Astrocyte (in vitro differentiated cells and primary cell): ENCODE results near the gene TRAK2. TPM values are rescaled to one million over a fixed set of nuclear protein-coding genes. Genes with fewer than 3 reads are reported as not detected.

Source experiments
- DNase-seq: peaks from one replicate; pipeline ENCODE4 v3.0.0-alpha.2; 2010; ENCODE audit warnings: low read depth
- FAIRE-seq: peaks from 2 replicates; lab custom pipeline; 2011; peaks lifted over from hg19 to GRCh38; lab: Jason Lieb, UNC
- H2AFZ ChIP-seq: 2 replicates; pipeline ENCODE4 v1.6.0; 2012; ENCODE audit warnings: low read depth, low read length, inconsistent platforms
- H3K27ac ChIP-seq: 2 replicates; pipeline ENCODE4 v1.5.1; 2011; ENCODE audit warnings: low read depth, low read length, inconsistent platforms
- H3K27me3 ChIP-seq: 2 replicates; pipeline ENCODE4 v1.6.0; 2011; ENCODE audit warnings: low read length, inconsistent platforms; ENCODE audit not compliant: insufficient read depth
- H3K36me3 ChIP-seq: 2 replicates; pipeline ENCODE4 v1.5.1; 2011; ENCODE audit warnings: low read length, inconsistent platforms; ENCODE audit not compliant: insufficient read depth
- H3K4me1 ChIP-seq: 2 replicates; pipeline ENCODE4 v1.5.1; 2011; ENCODE audit warnings: low read length, inconsistent platforms; ENCODE audit not compliant: insufficient read depth
- H3K4me2 ChIP-seq: 2 replicates; pipeline ENCODE4 v1.6.0; 2012; ENCODE audit warnings: low read length, inconsistent platforms
- H3K4me3 ChIP-seq: 2 replicates; pipeline ENCODE4 v1.5.1; 2011; ENCODE audit warnings: low read depth, mild to moderate bottlenecking, low read length, inconsistent platforms; ENCODE audit not compliant: insufficient read depth
- H3K79me2 ChIP-seq: 2 replicates; pipeline ENCODE4 v1.6.0; 2012; ENCODE audit warnings: mild to moderate bottlenecking, low read length, inconsistent platforms; ENCODE audit not compliant: insufficient read depth
- H3K9ac ChIP-seq: 2 replicates; pipeline ENCODE4 v1.6.0; 2012; ENCODE audit warnings: mild to moderate bottlenecking, low read length, inconsistent platforms
- H3K9me3 ChIP-seq: 2 replicates; pipeline ENCODE4 v1.5.1; 2012; ENCODE audit warnings: low read depth, mild to moderate bottlenecking, low read length, inconsistent platforms; ENCODE audit not compliant: insufficient read depth
- H4K20me1 ChIP-seq: 2 replicates; pipeline ENCODE4 v1.6.0; 2012; ENCODE audit warnings: low read length, inconsistent platforms; ENCODE audit not compliant: insufficient read depth
- H3K27ac Mint-ChIP-seq: one replicate; pipeline ENCODE4 v1.8.0; 2021; ENCODE audit warnings: mild to moderate bottlenecking, mixed read lengths; ENCODE audit not compliant: unreplicated experiment
- H3K27me3 Mint-ChIP-seq: one replicate; pipeline ENCODE4 v1.8.0; 2021; ENCODE audit warnings: low read depth, mixed read lengths; ENCODE audit not compliant: unreplicated experiment
- H3K36me3 Mint-ChIP-seq: one replicate; pipeline ENCODE4 v1.8.0; 2021; ENCODE audit warnings: low read depth, mixed read lengths; ENCODE audit not compliant: unreplicated experiment
- H3K4me1 Mint-ChIP-seq: one replicate; pipeline ENCODE4 v1.8.0; 2021; ENCODE audit warnings: low read depth, mixed read lengths; ENCODE audit not compliant: unreplicated experiment
- H3K4me3 Mint-ChIP-seq: one replicate; pipeline ENCODE4 v1.8.0; 2021; ENCODE audit warnings: mild to moderate bottlenecking, moderate library complexity, mixed read lengths; ENCODE audit not compliant: unreplicated experiment
- H3K9me3 Mint-ChIP-seq: one replicate; pipeline ENCODE4 v1.8.0; 2021; ENCODE audit warnings: mild to moderate bottlenecking, mixed read lengths; ENCODE audit not compliant: unreplicated experiment
- EZH2 ChIP-seq: IDR thresholded peaks from 2 replicates; pipeline ENCODE4 v1.6.1; 2012; ENCODE audit warnings: mild to moderate bottlenecking, low read length, inconsistent platforms; ENCODE audit not compliant: insufficient read depth
- total RNA-seq: library from RNA; stranded (reverse); gene quantifications from 2 replicates; pipeline ENCODE4 v1.2.1, GENCODE V29; 2021
- TF ChIP-seq, protein P1 (sequence below): IDR thresholded peaks from 2 replicates; pipeline ENCODE4 v1.5.1; 2011; ENCODE audit warnings: low read depth, mild to moderate bottlenecking, inconsistent platforms, low read length, moderate library complexity; ENCODE audit not compliant: insufficient read depth

Gene TRAK2
- total RNA-seq, 1 donor from 2014 or later: 39.1 TPM

DNA sequence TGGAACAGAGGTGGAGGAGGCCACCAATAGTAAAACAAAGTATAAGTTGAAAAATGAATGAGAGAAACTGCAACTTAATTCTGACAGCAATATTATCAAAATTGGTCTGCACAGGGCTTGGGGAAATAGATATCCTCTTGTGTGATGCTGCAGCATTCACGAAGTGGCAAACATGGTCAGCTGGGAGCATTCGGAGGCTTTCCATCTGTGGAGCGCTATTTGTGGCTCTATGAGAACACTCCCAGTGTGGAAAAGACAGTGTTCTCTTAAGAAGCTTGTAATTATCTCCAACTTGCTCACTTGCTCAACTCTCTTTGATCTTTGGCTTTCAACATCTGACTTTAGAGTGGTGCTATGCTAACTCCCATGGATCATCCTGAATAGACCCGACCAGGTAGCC, 91.0 kb downstream of the TRAK2 start:
- FAIRE-seq: no peak
- no peak overlapping the region for H2AFZ ChIP-seq
- H3K9ac ChIP-seq: no peak overlapping the region
- H3K79me2 ChIP-seq: no peaks in the 10 kb centered on the region
- peaks cover 6% of the 10 kb centered on the region for H3K4me1 Mint-ChIP-seq
- no peaks in the 10 kb centered on the region for H4K20me1 ChIP-seq
- no peak overlapping the region for H3K4me3 ChIP-seq
- no peak overlapping the region for H3K27ac ChIP-seq
- H3K4me2 ChIP-seq: no peak overlapping the region
- no peak for TF ChIP-seq EZH2
- TF ChIP-seq, protein P1, sequence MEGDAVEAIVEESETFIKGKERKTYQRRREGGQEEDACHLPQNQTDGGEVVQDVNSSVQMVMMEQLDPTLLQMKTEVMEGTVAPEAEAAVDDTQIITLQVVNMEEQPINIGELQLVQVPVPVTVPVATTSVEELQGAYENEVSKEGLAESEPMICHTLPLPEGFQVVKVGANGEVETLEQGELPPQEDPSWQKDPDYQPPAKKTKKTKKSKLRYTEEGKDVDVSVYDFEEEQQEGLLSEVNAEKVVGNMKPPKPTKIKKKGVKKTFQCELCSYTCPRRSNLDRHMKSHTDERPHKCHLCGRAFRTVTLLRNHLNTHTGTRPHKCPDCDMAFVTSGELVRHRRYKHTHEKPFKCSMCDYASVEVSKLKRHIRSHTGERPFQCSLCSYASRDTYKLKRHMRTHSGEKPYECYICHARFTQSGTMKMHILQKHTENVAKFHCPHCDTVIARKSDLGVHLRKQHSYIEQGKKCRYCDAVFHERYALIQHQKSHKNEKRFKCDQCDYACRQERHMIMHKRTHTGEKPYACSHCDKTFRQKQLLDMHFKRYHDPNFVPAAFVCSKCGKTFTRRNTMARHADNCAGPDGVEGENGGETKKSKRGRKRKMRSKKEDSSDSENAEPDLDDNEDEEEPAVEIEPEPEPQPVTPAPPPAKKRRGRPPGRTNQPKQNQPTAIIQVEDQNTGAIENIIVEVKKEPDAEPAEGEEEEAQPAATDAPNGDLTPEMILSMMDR: no peak
- DNase-seq: no peak
- H3K27ac Mint-ChIP-seq: no peak overlapping the region
- H3K27me3 ChIP-seq: no peaks in the 10 kb centered on the region
- H3K4me3 Mint-ChIP-seq: no peak overlapping the region
- peaks cover 43% of the 10 kb centered on the region for H3K36me3 Mint-ChIP-seq
- H3K27me3 Mint-ChIP-seq: no peaks in the 10 kb centered on the region
- peaks cover 7% of the 10 kb centered on the region for H3K36me3 ChIP-seq
- peaks cover 7% of the 10 kb centered on the region for H3K9me3 Mint-ChIP-seq
- peaks cover 6% of the 10 kb centered on the region for H3K9me3 ChIP-seq
- no peaks in the 10 kb centered on the region for H3K4me1 ChIP-seq

GRCh38 chr2:201358684-201359083, 92.6 kb downstream of the TRAK2 start:
- H3K9me3 Mint-ChIP-seq: peaks cover 5% of the 10 kb centered on the region

GRCh38 chr2:201357221-201357620, 94.0 kb downstream of the TRAK2 start, which contains the start of gene FLACC1:
Gene FLACC1 (minus strand): TSS chr2:201357345. CDS start chr2:201351404, 5,941 bp downstream.
- TF ChIP-seq EZH2: no peak
- TF ChIP-seq, protein P1: no peak
- Histone ChIP-seq H3K4me2 (no peak within 1 kb of the TSS), H3K9ac (no peak within 1 kb of the TSS), H3K27me3 (no peaks in the 10 kb centered on the region), H3K4me1 (no peaks in the 10 kb centered on the region), H3K79me2 (no peaks in the 10 kb centered on the region), H3K4me3 (no peak within 1 kb of the TSS), H3K36me3 (peaks cover 7% of the 10 kb centered on the region), H4K20me1 (no peaks in the 10 kb centered on the region), H2AFZ (no peak within 1 kb of the TSS), H3K9me3 (no peaks in the 10 kb centered on the region), H3K27ac (no peak within 1 kb of the TSS)
- DNase-seq (peak; percentile 59), FAIRE-seq (no peak)
- peaks cover 4% of the 10 kb centered on the region for H3K9me3 Mint-ChIP-seq
- peaks cover 3% of the 10 kb centered on the region for H3K4me1 Mint-ChIP-seq
- H3K36me3 Mint-ChIP-seq: peaks cover 37% of the 10 kb centered on the region
- H3K27me3 Mint-ChIP-seq: no peaks in the 10 kb centered on the region
- no peak within 1 kb of the TSS for H3K4me3 Mint-ChIP-seq
- no peak within 1 kb of the TSS for H3K27ac Mint-ChIP-seq

More at GRCh38 chr2:201358684-201359083, 92.6 kb downstream of the TRAK2 start:
- H3K4me3 Mint-ChIP-seq: no peak overlapping the region
- peak; percentile 78 for DNase-seq
- Histone ChIP-seq H4K20me1 (no peaks in the 10 kb centered on the region), H2AFZ (no peak overlapping the region), H3K36me3 (peaks cover 7% of the 10 kb centered on the region), H3K79me2 (no peaks in the 10 kb centered on the region), H3K4me3 (no peak overlapping the region), H3K4me2 (no peak overlapping the region), H3K27me3 (no peaks in the 10 kb centered on the region), H3K9me3 (peaks cover 6% of the 10 kb centered on the region), H3K9ac (no peak overlapping the region), H3K4me1 (no peaks in the 10 kb centered on the region), H3K27ac (no peak overlapping the region)
- TF ChIP-seq EZH2: no peak
- TF ChIP-seq, protein P1: no peak
- no peak for FAIRE-seq
- peak overlapping the region; percentile 60 for H3K27ac Mint-ChIP-seq
- H3K4me1 Mint-ChIP-seq: peaks cover 6% of the 10 kb centered on the region
- H3K27me3 Mint-ChIP-seq: no peaks in the 10 kb centered on the region
- peaks cover 44% of the 10 kb centered on the region for H3K36me3 Mint-ChIP-seq
